ENCODE data around the gene GTF3A.
A peak's percentile ranks its signal among the peaks of the same experiment; 100 is the strongest.

GTF3A gene

DNA sequence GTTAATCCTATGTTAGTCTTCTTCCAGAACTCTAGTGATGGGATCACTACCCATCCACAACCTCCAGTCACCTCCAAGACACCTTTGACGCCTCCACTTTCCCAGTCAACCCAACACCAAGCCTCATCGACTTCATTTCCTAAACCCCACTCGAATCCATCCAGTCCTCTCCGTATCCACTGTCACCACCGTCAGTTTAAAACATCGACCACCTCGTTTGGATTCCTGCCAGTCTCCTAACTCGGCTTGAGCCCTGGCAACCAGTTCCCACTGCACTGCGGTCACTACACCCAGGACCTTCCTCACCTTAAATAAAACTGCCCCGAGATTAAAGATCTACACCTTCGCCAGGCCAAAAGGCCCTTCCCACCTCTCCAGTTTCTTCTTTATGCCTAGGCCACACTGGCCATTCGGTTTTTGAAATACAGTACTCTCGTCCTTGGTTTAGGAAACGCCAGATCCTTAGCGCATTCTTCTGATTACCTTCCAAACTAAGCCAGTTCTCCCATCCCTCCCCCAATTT is 24.7 kb downstream of the GTF3A start:
- no peak for DNase-seq

DNA sequence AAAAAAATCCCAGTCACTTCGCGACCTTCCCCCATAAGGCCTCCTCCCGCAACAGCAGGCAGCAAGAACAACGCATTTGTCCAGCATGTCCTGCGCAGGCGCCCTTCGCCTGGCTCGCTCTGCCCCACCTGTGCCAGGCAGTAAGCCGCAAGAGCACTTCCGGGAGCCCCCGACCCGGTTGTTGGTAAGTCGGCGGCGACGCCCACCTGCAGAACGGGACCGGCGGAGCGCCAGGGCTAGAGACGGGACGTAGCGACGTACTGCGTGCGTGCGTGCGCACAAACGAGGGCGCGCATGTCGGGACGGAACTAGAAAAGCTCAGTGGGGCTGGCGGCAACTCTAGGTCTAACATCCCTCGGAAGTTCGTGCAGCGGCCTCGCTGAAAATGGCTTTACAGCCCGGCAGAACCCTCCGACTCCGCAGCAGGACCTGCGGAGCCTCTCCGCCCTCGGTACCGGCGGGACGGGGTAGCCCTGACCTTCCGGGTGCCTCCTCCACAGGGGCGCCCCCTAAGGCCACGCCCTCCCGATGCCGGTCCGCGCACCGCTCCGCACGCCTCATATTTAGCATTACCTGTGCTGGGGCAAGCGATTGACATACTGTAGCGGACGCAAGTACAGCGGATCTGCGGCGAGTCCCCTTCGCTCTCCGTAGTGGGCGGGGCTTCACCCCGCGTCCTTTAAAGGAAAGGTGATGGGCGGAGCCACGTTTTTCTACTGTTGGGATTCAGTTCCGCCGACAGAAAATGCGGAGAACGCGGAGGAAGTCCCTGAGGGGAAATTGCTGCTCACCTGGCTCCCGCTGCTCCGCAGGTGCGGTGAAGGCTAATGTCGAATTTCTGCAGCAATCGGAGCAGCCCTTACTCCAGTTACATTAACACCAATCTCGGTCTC is 25.8 kb downstream of the GTF3A start, which contains the start of gene MTIF3:
Gene MTIF3, minus strand, starts transcription at position 629 of the 893 bp plus-strand sequence. CDS start 10,116 bp downstream, outside the sequence.
- peak; percentile 62 for DNase-seq

- DNase-seq: no peak
Observed at GRCh38 chr13:27450921-27451471, 26.6 kb downstream of the GTF3A start.

DNA sequence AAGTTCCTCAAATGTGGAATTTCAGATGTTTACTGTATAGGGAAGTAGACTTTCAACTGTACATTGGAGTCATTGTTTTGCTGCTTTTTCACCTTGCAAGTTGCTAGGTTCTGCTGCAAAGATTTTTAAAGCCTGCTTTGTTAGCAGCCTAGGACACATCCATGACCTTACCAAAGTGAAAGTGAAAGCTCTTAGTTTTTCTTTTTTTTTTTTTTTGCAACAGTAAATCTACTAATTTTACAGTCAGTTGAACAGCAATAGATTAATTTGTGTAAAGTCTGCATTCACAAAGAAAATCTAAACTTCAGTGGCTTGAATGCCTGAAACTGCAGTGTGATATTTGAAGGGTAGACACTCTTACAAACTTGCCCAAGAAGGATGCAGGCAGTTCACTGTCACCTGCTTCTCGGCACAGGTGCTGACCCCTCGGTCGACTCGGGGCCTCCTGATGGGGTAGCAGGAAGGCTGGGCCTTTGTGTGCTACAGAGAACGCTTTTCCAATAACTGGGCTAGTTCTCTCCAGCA is 31.0 kb downstream of the GTF3A start:
- DNase-seq: no peak

DNA sequence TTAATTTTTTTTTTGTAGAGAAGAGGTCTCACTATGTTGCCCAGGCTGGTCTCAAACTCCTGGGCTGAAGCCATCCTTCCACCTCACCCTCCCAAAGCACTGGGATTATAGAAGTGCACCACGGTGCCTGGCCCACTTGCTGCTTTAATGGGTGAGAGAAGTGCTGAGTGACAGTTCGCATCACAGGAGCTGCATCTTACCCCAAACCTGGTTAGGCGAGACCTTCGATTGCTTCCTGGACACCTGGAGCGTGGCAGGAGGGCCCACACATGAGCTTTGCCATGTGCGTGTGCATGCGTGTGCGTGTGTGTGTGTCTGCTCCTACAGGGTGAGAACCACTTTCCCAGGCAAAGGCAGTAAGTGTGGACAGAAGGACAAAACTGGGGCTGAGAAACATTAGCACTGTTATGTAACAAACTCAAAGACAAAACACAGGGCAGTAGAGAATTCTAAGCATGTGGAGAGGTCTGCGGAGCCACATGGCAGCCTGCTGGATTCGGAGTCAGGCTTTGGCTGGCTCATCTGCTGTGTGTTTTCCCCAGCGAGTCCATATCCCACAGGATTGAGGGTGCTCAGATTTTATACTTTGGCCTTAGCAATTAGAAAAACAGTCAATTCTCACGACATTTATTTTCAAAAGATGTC is 37.6 kb downstream of the GTF3A start:
- DNase-seq: no peak

GRCh38 chr13:27463500-27463899 is 39.1 kb downstream of the GTF3A start:
- no peak for DNase-seq

DNA sequence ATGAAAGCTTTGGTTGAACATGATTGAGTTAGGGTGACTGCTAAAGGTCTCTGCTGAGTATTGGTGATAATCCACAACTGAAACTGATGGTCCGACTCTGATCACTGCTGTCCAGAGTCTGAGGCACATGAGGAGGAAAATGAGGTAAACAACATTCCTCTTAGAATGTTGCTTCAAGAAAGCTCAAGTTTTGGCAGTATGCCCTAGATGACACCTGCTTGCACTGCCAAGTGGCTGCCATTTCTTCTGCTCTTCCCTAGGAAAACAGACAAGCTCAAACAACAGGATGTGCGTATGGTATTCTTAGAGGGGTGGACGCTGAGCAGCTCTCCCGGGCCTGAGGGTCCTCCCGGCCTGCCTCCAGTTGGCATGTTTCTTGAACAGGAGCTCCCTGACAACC is 41.2 kb downstream of the GTF3A start:
- no peak for DNase-seq

DNA sequence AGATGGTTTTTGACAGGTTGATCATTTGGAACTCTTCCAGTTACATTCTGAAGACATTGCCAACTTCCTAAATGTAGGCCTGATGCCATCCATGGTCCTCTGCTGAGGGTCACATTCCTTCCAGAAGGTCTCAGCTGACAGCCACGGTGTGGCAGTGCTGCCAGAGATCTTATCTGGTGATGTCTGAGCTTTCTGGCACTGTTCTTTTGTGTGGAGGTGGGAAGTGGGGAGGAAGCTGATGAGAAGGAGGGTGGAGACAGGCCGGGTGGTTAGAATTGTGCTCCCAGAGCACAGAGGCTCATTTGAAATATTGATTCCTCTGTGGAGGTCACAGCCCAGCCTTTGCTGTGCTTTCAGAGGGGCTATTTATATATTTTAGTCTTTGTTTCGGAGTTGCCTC is 42.1 kb downstream of the GTF3A start:
- no peak for DNase-seq

GRCh38 chr13:27470075-27470820 is 45.8 kb downstream of the GTF3A start:
- no peak for DNase-seq

DNA sequence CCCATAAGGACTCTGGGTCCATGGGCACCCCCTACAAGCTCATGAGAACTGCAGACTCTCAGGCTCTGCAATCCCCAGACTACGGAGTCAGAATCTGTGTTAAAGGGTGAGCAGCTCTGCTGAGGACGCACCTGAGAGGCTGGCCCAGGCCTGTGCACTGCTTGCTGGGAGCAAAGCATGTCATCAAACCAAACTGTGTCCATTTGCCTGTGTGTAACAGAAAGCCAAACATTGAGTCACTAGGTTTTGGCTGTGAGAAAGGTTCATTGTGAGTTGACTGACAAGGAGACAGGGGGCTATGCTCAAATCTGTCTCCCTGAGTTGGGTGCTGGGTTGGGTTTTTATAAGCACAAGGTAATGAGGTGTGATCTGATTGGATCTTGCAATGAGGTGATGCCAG is 48.0 kb downstream of the GTF3A start:
- DNase-seq: no peak

GRCh38 chr13:27472941-27473340 is 48.5 kb downstream of the GTF3A start:
- DNase-seq: no peak

DNA sequence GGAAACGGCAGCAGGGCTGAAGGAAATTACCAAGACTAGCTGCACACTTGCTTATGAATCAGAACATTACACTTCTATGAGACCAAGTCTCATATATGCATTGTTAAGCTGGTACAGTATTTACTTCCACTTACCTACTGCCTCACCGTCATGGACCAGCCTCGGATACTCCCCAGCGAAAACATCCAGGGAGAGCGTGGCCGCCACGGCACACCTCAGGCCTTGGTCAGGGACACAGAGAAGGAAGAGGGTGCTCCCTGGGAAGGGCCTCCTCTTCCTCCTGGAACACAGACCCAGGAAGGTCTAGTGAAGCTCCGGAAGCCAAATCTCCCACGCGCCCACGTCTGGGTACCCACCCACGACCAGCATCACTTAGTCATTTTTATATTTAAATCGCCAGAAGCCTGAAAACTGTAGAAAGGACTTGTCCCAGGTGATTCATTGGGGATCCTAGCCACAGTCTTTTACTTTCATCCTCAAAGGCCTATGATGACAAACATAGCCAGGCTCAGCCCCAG is 50.4 kb downstream of the GTF3A start:
- no peak for DNase-seq

DNA sequence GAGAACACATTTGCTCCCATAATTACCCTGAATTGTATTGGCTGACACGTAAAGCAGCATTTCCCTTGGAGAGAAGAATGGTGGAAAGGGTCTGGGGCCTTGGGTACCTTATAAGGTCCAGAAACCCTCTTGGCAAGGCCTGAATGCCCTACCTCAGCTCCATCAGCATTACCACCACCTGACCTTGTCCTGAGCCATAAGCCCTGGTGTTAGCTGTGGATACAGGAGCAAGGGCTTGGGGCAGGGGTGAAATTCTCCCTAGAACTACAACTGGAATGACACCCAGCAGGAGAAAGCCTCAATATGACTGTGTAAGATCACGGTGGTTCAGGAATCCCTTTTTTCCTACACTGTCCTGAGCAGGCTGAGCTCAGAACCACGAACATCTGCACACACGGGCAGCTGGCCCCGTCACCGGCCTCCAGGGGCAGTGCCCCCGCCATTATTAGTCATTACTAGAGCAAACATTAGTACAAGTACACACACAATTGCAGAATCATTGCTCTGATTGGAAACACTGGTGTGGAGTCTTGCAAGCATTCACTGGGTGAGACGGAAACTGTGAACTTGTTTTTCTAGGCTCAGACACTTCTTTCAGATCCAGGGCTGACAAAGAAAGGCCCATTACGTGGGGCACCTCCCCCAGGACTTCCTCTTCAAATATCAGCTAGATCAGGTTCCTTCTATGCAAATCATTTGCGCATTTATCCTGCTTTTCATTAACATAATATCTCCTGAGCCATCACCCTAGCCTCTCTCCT is 52.7 kb downstream of the GTF3A start:
- DNase-seq: no peak

DNA sequence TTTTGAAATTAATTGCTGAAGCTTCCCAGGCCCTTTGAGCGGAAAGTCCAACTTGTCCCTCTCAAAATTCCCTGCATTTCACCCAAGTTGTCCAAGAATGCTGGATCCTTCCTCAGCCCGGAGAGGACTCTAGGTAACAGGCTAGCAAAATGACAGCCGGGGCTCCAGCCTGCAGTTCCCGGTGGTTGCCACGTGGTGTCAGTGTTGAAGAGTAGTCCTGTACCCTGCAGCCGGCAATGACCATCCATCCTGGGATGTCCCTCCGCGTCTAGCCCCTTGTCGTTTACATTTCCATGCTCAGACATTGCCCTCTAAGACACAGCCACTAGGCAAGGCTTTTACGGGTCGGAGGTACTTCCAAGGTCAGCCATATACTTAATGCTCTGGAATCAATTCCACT is 57.3 kb downstream of the GTF3A start:
- peak; percentile 57 for DNase-seq

GRCh38 chr13:27482983-27483382 is 58.6 kb downstream of the GTF3A start:
- no peak for DNase-seq

DNA sequence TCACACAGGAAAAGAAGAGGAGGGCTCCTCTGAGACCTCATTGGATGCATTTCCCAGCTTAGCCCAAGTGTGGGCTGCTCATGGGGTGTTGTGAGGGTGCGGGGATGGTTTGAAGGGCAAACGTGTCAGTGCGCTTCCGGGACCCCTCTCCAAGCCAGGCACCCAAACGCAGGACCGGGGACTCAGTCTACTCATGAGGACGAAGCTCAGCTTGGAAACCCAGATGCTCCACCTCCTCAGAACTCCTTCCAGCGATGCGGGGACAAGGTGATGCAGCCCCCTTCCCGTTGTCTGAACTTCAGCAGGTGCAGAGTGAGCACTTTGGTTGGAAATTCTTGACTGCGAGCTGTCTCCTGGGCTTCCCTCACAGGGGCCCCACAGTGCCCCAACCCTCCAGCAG is 59.0 kb downstream of the GTF3A start:
- DNase-seq: no peak

Data from 8988T (cell line).